Pancreas (tissue), 10 donors: ENCODE measurements around the gene IQCE. TPM values are rescaled to one million over a fixed set of nuclear protein-coding genes. Genes with fewer than 3 reads are reported as not detected.

ENCODE experiments used
- ATAC-seq, 4 donors: fragments of 200-7000 bp; cut with Tn5 transposase; one replicate each; pipeline versions ENCODE4 v1.8.0 to v1.9.1; 2020; ENCODE audit warnings: mild to moderate bottlenecking in 4 of 4, moderate library complexity in 4 of 4
- DNase-seq, 6 donors: peaks; one replicate each; pipeline ENCODE4 v3.0.0-alpha.2; 2020
- FAIRE-seq: peaks from 2 replicates; lab custom pipeline; 2012; peaks lifted over from hg19 to GRCh38; lab: Jason Lieb, UNC
- H3K27ac ChIP-seq, 4 donors: fragments of 200-600 bp; sonication (generic); 1 replicate in 3 of 4; 2 replicates in 1 of 4; pipeline versions ENCODE4 v1.5.0 to v1.8.0; 2020
- H3K27me3 ChIP-seq, 4 donors: fragments of 200-600 bp; one replicate each; pipeline ENCODE4 v1.8.0; 2021
- H3K36me3 ChIP-seq, 3 donors: fragments of 200-600 bp; sonication (generic) in 1 of 3; one replicate each; pipeline versions ENCODE4 v1.5.0 to v1.8.0; 2020 to 2021
- H3K4me1 ChIP-seq, 3 donors: fragments of 200-600 bp; one replicate each; pipeline ENCODE4 v1.8.0; 2021
- H3K4me3 ChIP-seq, 4 donors: fragments of 200-600 bp; sonication (generic) in 2 of 4; one replicate each; pipeline versions ENCODE4 v1.5.0 to v1.8.0; 2020 to 2021
- H3K9me3 ChIP-seq, 4 donors: fragments of 200-600 bp; one replicate each; pipeline ENCODE4 v1.8.0; 2021
- CTCF ChIP-seq, 4 donors: fragments of 200-600 bp; sonication (generic) in 3 of 4; IDR thresholded peaks; one replicate each; pipeline versions ENCODE4 v1.5.0 to v1.8.0; 2021; ENCODE audit warnings: antibody characterized with exemption in 4 of 4
- WGBS, 2 donors: extraction: QIAGEN DNeasy Blood & Tissue Kit; methylation state at CpG; one replicate each; pipeline ENCODE4 v1.1.7; 2013; 5-methylcytosine and 5-hydroxymethylcytosine counted together
- intact Hi-C, 3 donors: fragments of 100-400 bp; cut with DNase I; formaldehyde crosslinking; loops; one replicate each; pipeline versions ENCODE4 v1.11.1 to v1.14.2; 2022
- polyA plus RNA-seq, 2 donors: library from polyadenylated mRNA; stranded (reverse); fragments of 200-250 nt; gene quantifications; one replicate each; pipeline ENCODE4 v1.2.3, GENCODE V29; 2013
- total RNA-seq, 6 donors: library from RNA; stranded (reverse); fragmentation: NEBNext Ultra II Directional in 4 of 6; extraction: Animal tissue kit (Norgen Biotek cat#: 25700) in 4 of 6; gene quantifications; one replicate each; pipeline versions ENCODE4 v1.2.1 to v1.2.4, GENCODE V29; 2021 to 2023
- donor health status: healthy with polysubstance abuse.
- donor health status: DM: no; HTN: no; CAD: no; lungs with moderate emphysema.
- donor health status: DM: no; HTN: no; CAD: no.
- donor health status: control.
- donor health status: control.
- donor health status: Bipolar disorder and iron deficiency.
- donor health status: DM: yes; HTN: yes; CAD: no.
- donor health status: DM: no; HTN: no; CAD: no.
- donor health status: DM: no; HTN: no; CAD: no.
- donor health status: DM: yes; HTN: yes; CAD: no.

IQCE gene
- total and polyA plus RNA-seq, 8 donors = 8.8 to 14.1 (median 10.9) TPM

DNA sequence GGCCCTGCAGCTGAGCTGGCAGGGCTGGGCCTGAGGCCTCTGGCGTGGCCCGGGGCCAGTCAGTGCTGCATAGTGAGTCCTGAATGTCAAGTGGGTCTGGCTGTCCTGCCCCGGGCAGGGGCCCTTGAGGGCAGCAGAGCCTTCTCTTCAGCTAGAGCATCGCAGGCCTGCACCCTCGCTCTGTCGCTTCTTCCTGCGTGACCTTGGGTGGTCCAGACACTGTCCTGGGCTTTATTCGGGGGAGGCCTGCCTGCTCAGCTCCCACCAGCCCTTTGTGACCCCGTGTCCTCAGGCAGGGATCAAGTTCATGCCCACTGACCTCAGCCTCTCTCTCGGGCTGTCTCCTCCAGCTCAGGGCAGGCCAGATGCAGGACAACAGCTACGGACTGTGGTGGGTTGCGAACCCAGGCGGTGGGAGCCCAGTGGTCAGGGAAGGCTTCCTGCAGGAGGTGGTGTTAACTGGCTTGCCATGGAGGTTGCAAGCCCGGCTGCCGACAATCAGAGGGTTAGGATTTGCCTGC, 76.4 kb downstream of the IQCE start:
- Histone ChIP-seq H3K27me3 (no peaks in the 10 kb centered on the region), H3K9me3 (no peaks in the 10 kb centered on the region), H3K36me3 (no peaks in the 10 kb centered on the region), H3K27ac (no peak overlapping the region), H3K4me3 (no peak overlapping the region), H3K4me1 (peaks cover 0 to 4% (median 2%) of the 10 kb centered on the region in 3 donors)
- TF ChIP-seq CTCF (IDR thresholded peaks at IDR 0.05) = no peak
- ATAC-seq (no peak), DNase-seq (peak in 1 of 6 donors; percentile 62), FAIRE-seq (no peak)
- WGBS, 2 donors = 93 to 99% methylated on average over 15 of the region's 15 CpGs
- intact Hi-C loops = no loop called here

GRCh38 chr7:2635810-2636701, 77.3 kb downstream of the IQCE start:
- intact Hi-C loops = no loop called here
- FAIRE-seq = no peak

DNA sequence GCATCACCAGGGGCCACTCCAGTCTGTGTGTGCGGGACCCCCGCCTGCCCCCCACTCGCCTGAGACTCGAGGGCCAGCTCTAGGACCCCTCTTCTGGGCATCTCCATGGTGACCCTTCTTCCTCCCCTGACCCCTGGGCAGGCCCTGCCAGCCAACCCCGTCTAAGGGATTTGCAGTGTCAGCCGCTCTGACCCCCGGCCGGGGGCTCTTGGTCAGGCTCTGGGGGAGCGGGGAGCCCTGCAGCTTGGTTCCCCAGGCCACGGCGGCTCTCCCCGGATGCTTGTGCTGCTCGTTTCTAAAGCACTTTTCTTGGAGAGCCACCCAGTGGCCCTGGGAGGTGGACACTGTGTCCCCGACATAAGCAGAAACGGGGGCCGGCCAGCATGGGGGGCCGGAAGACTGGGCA, 78.3 kb downstream of the IQCE start:
- no peak for FAIRE-seq
- no peaks in the 10 kb centered on the region for H3K36me3 ChIP-seq
- H3K27me3 ChIP-seq = no peaks in the 10 kb centered on the region
- DNase-seq = peak in 2 of 6 donors; percentile 16 to 72
- no peaks in the 10 kb centered on the region for H3K9me3 ChIP-seq
- H3K4me3 ChIP-seq = no peak overlapping the region
- intact Hi-C loops = no loop called here
- WGBS, 2 donors = 88% methylated on average over 13 to 17 of the region's 17 CpGs
- H3K4me1 ChIP-seq = peaks cover 0 to 7% (median 0%) of the 10 kb centered on the region in 3 donors
- peak overlapping the region in 1 of 4 donors; percentile 54 for H3K27ac ChIP-seq
- no peak for ATAC-seq
- no peak for TF ChIP-seq CTCF (IDR thresholded peaks at IDR 0.05)

More at GRCh38 chr7:2635810-2636701, 77.3 kb downstream of the IQCE start:
- no peak for ATAC-seq
- no peak for TF ChIP-seq CTCF (IDR thresholded peaks at IDR 0.05)
- DNase-seq = peak in 1 of 6 donors; percentile 78
- Histone ChIP-seq H3K4me1 (peaks cover 0 to 7% (median 4%) of the 10 kb centered on the region in 3 donors), H3K4me3 (no peak overlapping the region), H3K27me3 (no peaks in the 10 kb centered on the region), H3K36me3 (no peaks in the 10 kb centered on the region), H3K27ac (peak overlapping the region in 1 of 4 donors; percentile 54), H3K9me3 (no peaks in the 10 kb centered on the region)
- WGBS, 2 donors = 79 to 81% methylated on average over 22 of the region's 22 CpGs

DNA sequence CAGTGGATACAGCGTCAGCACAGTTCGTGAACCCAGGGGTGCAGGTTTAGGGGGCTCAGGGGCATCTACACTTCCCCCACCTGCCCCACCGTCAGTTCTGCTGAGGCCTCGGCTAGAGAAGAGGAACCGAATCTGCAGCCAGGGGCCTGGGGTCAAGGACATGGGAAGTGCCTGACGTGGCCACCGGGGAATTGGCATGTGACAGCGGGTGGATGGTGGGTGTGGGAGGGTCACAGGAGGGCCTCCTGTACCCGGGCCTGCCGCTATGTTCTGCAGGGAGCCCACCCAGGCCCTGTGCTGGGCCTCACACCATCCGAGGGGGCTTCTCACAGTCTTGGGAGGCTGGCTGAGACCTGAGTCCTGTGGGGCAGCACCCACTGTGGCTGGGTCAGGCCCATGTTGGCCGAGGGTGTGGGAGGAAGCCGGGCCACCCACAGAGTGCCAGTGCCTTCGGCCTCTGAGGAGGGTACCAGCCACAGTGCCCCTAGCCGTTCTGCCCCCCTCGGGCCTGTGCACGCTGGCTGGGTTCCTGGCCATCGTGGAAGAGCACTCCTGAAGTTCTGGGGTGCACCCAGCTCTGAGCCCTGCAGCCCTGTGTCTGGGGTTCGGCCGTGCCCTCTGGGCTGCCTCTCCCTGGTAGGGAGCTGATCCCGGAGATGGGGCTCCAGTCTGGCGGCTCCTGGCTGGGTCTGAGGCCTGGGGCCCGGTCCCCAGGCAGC, 78.9 kb downstream of the IQCE start:
- ATAC-seq (peak in 2 of 4 donors; percentile 3 to 10), FAIRE-seq (no peak), DNase-seq (peak in 3 of 6 donors; percentile 36 to 72 (median 66))
- TF ChIP-seq CTCF (IDR thresholded peaks at IDR 0.05) = no peak
- Histone ChIP-seq H3K27ac (peak overlapping the region in 2 of 4 donors; percentile 55 to 63), H3K27me3 (no peaks in the 10 kb centered on the region), H3K4me3 (no peak overlapping the region), H3K9me3 (no peaks in the 10 kb centered on the region), H3K4me1 (peaks cover 0 to 7% (median 0%) of the 10 kb centered on the region in 3 donors), H3K36me3 (no peaks in the 10 kb centered on the region)
- 82 to 90% methylated on average over 23 of the region's 23 CpGs for WGBS, 2 donors
- intact Hi-C loops = no loop called here
